B cell (primary cell): ENCODE measurements around the gene SSU72. TPM values are rescaled to one million over a fixed set of nuclear protein-coding genes. Genes with fewer than 3 reads are reported as not detected.

Experiments used
- ATAC-seq: fragments of 200-7000 bp; cut with Tn5 transposase; one replicate; pipeline ENCODE4 v1.10.0; 2021; ENCODE audit warnings: low read depth, mild to moderate bottlenecking, moderate number of reproducible peaks, moderate library complexity
- CTCF ChIA-PET: fragments of 350-600 bp; sonication (Branson Sonifier 250); formaldehyde crosslinking; loops from one replicate; lab custom pipeline; 2021; ENCODE audit warnings: antibody characterized with exemption, inconsistent platforms; lab: Charles Lee
- POLR2A ChIA-PET: fragments of 350-600 bp; sonication (Branson Sonifier 250); formaldehyde crosslinking; loops from one replicate; lab custom pipeline; 2021; ENCODE audit warnings: antibody characterized with exemption; lab: Charles Lee
- DNase-seq: peaks from one replicate; pipeline ENCODE4 v3.0.0; 2013
- H2AFZ ChIP-seq: 2 replicates; pipeline ENCODE4 v1.6.1; 2012; ENCODE audit warnings: mild to moderate bottlenecking, low read depth, low read length; ENCODE audit not compliant: insufficient read depth, poor library complexity, severe bottlenecking
- H3K27ac ChIP-seq, 2 donors: 1 replicate in 1 of 2; 2 replicates in 1 of 2; pipeline ENCODE4 v1.5.1; 2012 to 2013; ENCODE audit warnings: low read length in 2 of 2, mild to moderate bottlenecking in 2 of 2, moderate library complexity in 1 of 2
- H3K27me3 ChIP-seq, 4 experiments: fragments of 200-600 bp in 1 of 4; sonication (generic) in 1 of 4; replicated peaks in 1 of 4; 1 replicate in 2 of 4; 2 replicates in 2 of 4; pipeline versions ENCODE4 v1.6.1 to v1.7.0; 2013 to 2016; ENCODE audit warnings: low read length in 3 of 4, mild to moderate bottlenecking in 2 of 4, mixed read lengths in 1 of 4, moderate library complexity in 1 of 4; ENCODE audit not compliant: insufficient read depth in 4 of 4, control insufficient read depth in 3 of 4; ENCODE audit errors: control extremely low read depth in 1 of 4
- H3K36me3 ChIP-seq, 2 experiments: replicated peaks in 1 of 2; 1 replicate in 1 of 2; 2 replicates in 1 of 2; pipeline versions ENCODE4 v1.6.1 to v1.7.1; 2013; ENCODE audit warnings: low read length in 1 of 2; ENCODE audit not compliant: insufficient read depth in 2 of 2, control insufficient read depth in 1 of 2; ENCODE audit errors: control extremely low read depth in 1 of 2, extremely low read depth in 1 of 2
- H3K4me1 ChIP-seq, 2 donors: fragments of 200-600 bp in 1 of 2; sonication (generic) in 1 of 2; 1 replicate in 1 of 2; 2 replicates in 1 of 2; pipeline versions ENCODE4 v1.5.1 to v1.6.1; 2013 to 2017; ENCODE audit warnings: low read length in 2 of 2; ENCODE audit not compliant: control insufficient read depth in 2 of 2, insufficient read depth in 2 of 2
- H3K4me2 ChIP-seq: replicated peaks from 2 replicates; pipeline ENCODE3; 2012; ENCODE audit warnings: mild to moderate bottlenecking, low read depth, low read length; ENCODE audit not compliant: poor library complexity, severe bottlenecking
- H3K4me3 ChIP-seq, 5 experiments: fragments of 200-600 bp in 1 of 5; sonication (generic) in 1 of 5; 1 replicate in 3 of 5; 2 replicates in 2 of 5; pipeline versions ENCODE4 v1.5.1 to v1.7.0; 2011 to 2016; ENCODE audit warnings: low read length in 4 of 5, mild to moderate bottlenecking in 4 of 5, low read depth in 2 of 5, control low read depth in 1 of 5, moderate library complexity in 1 of 5; ENCODE audit not compliant: insufficient read depth in 1 of 5; ENCODE audit errors: control extremely low read depth in 1 of 5, extremely low read depth in 1 of 5
- H3K79me2 ChIP-seq: fragments of 200-600 bp; sonication (generic); one replicate; pipeline ENCODE4 v1.6.0; 2016; ENCODE audit warnings: low read length; ENCODE audit not compliant: control insufficient read depth, insufficient read depth
- H3K9ac ChIP-seq: fragments of 200-600 bp; sonication (generic); 2 replicates; pipeline ENCODE4 v1.6.1; 2017; ENCODE audit warnings: mild to moderate bottlenecking, low read length, moderate library complexity
- H3K9me3 ChIP-seq, 3 donors: one replicate each; pipeline versions ENCODE4 v1.6.1 to v1.7.1; 2013; ENCODE audit warnings: low read length in 2 of 3; ENCODE audit not compliant: control insufficient read depth in 2 of 3, insufficient read depth in 1 of 3; ENCODE audit errors: control extremely low read depth in 1 of 3
- H4K20me1 ChIP-seq: 2 replicates; pipeline ENCODE4 v1.6.0; 2012; ENCODE audit warnings: mild to moderate bottlenecking, low read length; ENCODE audit not compliant: insufficient read depth, control insufficient read depth, poor library complexity, severe bottlenecking
- H3K27ac Mint-ChIP-seq: one replicate; pipeline ENCODE4 v1.8.0; 2021; ENCODE audit warnings: mixed read lengths
- H3K27me3 Mint-ChIP-seq: one replicate; pipeline ENCODE4 v1.8.0; 2021; ENCODE audit warnings: mixed read lengths
- H3K4me1 Mint-ChIP-seq: one replicate; pipeline ENCODE4 v1.8.0; 2021; ENCODE audit warnings: mixed read lengths
- H3K4me3 Mint-ChIP-seq: one replicate; pipeline ENCODE4 v1.8.0; 2021; ENCODE audit warnings: mixed read lengths
- H3K9me3 Mint-ChIP-seq: one replicate; pipeline ENCODE4 v1.8.0; 2022; ENCODE audit warnings: mixed read lengths; ENCODE audit not compliant: insufficient read depth
- CTCF ChIP-seq: fragments of 200-600 bp; IDR thresholded peaks from one replicate; pipeline ENCODE4 v1.8.0; 2022; ENCODE audit warnings: antibody characterized with exemption, mild to moderate bottlenecking
- EZH2 ChIP-seq: IDR thresholded peaks from 2 replicates; pipeline ENCODE4 v1.6.1; 2012; ENCODE audit warnings: borderline replicate concordance, low read depth, mild to moderate bottlenecking, moderate library complexity, low read length; ENCODE audit not compliant: insufficient read depth, poor library complexity, severe bottlenecking
- WGBS: methylation state at CpG from one replicate; pipeline ENCODE4 v1.1.5; 2013; ENCODE audit warnings: missing lambda C conversion rate; ENCODE audit not compliant: insufficient coverage; 5-methylcytosine and 5-hydroxymethylcytosine counted together
- intact Hi-C: fragments of 100-400 bp; cut with micrococcal nuclease; formaldehyde crosslinking; loops from one replicate; pipeline ENCODE4 v1.10.0; 2022
- polyA plus RNA-seq: library from polyadenylated mRNA; depleted of rRNA; stranded (reverse); fragments of >200 nt; gene quantifications from 2 replicates; pipeline ENCODE4 v1.2.3, GENCODE V29; 2012
- total RNA-seq, 2 donors: library from RNA; stranded (reverse); fragments of 120-200 nt in 1 of 2; gene quantifications; 1 replicate in 1 of 2; 2 replicates in 1 of 2; pipeline versions ENCODE4 v1.2.3 to v1.2.4, GENCODE V29; 2013 to 2022

SSU72 gene
- total and polyA plus RNA-seq, 2 donors (not counting 1 experiment from before 2014, with no cell fraction given) = 86.8 to 112 TPM

GRCh38 chr1:1528301-1529267, 46.1 kb downstream of the SSU72 start:
- no peak for ATAC-seq
- CTCF ChIA-PET = interaction anchor here (0.6 kb wide), 1 partner anchor 18 kb away, joined by 3 read pairs; no protein-coding TSS in a partner anchor
- H3K79me2 ChIP-seq = no peaks in the 10 kb centered on the region

More at GRCh38 chr1:1528301-1529267, 46.1 kb downstream of the SSU72 start:
- no peak for DNase-seq
- H4K20me1 ChIP-seq = no peaks in the 10 kb centered on the region
- H3K27ac Mint-ChIP-seq = no peak overlapping the region
- peaks cover 0 to 7% of the 10 kb centered on the region in 2 experiments for H3K36me3 ChIP-seq
- H2AFZ ChIP-seq = no peak overlapping the region
- H3K9me3 ChIP-seq = peaks cover 1 to 19% (median 4%) of the 10 kb centered on the region in 3 donors
- H3K27me3 Mint-ChIP-seq = no peaks in the 10 kb centered on the region
- H3K27ac ChIP-seq = no peak overlapping the region
- no peaks in the 10 kb centered on the region for H3K27me3 ChIP-seq
- H3K4me2 ChIP-seq = no peak overlapping the region
- no peaks in the 10 kb centered on the region for H3K4me1 Mint-ChIP-seq
- H3K4me1 ChIP-seq = no peaks in the 10 kb centered on the region
- POLR2A ChIA-PET = no interaction called here
- no peak overlapping the region for H3K4me3 Mint-ChIP-seq
- H3K4me3 ChIP-seq = no peak overlapping the region
- WGBS = 97% methylated on average over 31 of the region's 37 CpGs
- H3K9ac ChIP-seq = no peak overlapping the region
- H3K9me3 Mint-ChIP-seq = peaks cover 4% of the 10 kb centered on the region
- intact Hi-C loops = no loop called here
- TF ChIP-seq EZH2 (no peak), CTCF (no peak)
